DOHH2 (cell line): ENCODE results near the gene HSPA4.

Experiments used
- EZH2phosphoT487 ChIP-seq: fragments of 200-600 bp; sonication (generic); IDR thresholded peaks from 2 replicates; pipeline ENCODE4 v1.6.1; 2017; ENCODE audit warnings: borderline replicate concordance, mild to moderate bottlenecking, antibody characterized with exemption, low read length, moderate library complexity, mixed read lengths
- TF ChIP-seq, protein P1 (sequence below): fragments of 200-600 bp; sonication (generic); IDR thresholded peaks from one replicate; pipeline ENCODE4 v1.5.1; 2014; ENCODE audit warnings: antibody characterized with exemption, mild to moderate bottlenecking, low read depth, low read length; ENCODE audit not compliant: poor library complexity, severe bottlenecking

GRCh38 chr5:133072021-133072420 is 20.2 kb downstream of the HSPA4 start:
- TF ChIP-seq, protein P1, sequence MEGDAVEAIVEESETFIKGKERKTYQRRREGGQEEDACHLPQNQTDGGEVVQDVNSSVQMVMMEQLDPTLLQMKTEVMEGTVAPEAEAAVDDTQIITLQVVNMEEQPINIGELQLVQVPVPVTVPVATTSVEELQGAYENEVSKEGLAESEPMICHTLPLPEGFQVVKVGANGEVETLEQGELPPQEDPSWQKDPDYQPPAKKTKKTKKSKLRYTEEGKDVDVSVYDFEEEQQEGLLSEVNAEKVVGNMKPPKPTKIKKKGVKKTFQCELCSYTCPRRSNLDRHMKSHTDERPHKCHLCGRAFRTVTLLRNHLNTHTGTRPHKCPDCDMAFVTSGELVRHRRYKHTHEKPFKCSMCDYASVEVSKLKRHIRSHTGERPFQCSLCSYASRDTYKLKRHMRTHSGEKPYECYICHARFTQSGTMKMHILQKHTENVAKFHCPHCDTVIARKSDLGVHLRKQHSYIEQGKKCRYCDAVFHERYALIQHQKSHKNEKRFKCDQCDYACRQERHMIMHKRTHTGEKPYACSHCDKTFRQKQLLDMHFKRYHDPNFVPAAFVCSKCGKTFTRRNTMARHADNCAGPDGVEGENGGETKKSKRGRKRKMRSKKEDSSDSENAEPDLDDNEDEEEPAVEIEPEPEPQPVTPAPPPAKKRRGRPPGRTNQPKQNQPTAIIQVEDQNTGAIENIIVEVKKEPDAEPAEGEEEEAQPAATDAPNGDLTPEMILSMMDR: no peak
- TF ChIP-seq EZH2phosphoT487: no peak
